ENCODE data around the gene KRTAP5-4. TPM values are rescaled to one million over a fixed set of nuclear protein-coding genes. Genes with fewer than 3 reads are reported as not detected.

Gene KRTAP5-4
- total RNA-seq, 1 experiment from 2014 or later = not detected

- H3K27ac ChIP-seq (ENCODE audit: low read length) = no peak within 1 kb of the TSS
- intact Hi-C loops (cut with micrococcal nuclease; ENCODE audit: unreplicated experiment) (no loop called here), in situ Hi-C loops (cut with HindIII; ENCODE audit: low pct_unique_long_range_greater_than_20kb, low sequenced_read_pairs) (loop anchor here (5.0 kb wide), 1 partner anchor 92 kb away; no protein-coding TSS in a partner anchor)
- ATAC-seq (peak; percentile 47), DNase-seq (ENCODE audit: low read depth, low spot score) (no peak)
- no peak within 1 kb of the TSS for H3K4me3 ChIP-seq (ENCODE audit: low read depth in 2 of 2, low read length in 2 of 2)
- no TSS peak for BruUV-seq (replicated peaks)
- no peaks in the 10 kb centered on the region for H3K36me3 ChIP-seq (ENCODE audit: control insufficient read depth, insufficient read depth, low read length)
- H3K4me1 ChIP-seq (ENCODE audit: control insufficient read depth, insufficient read depth, low read length) = peaks cover 10% of the 10 kb centered on the region; the same call in 1 of the 2 replicates
- TF ChIP-seq POLR2AphosphoS5 (IDR thresholded peaks at IDR 0.05; ENCODE audit: low read depth, low read length) (no peak), CTCF (IDR thresholded peaks at IDR 0.05) (no peak), SIN3A (IDR thresholded peaks at IDR 0.05; ENCODE audit: borderline replicate concordance, insufficient read depth, low read depth, low read length) (no peak), REST (IDR thresholded peaks at IDR 0.05; ENCODE audit: insufficient read depth in 1 of 2, low read depth in 2 of 2, low read length in 1 of 2) (no peak), TCF7L2 (IDR thresholded peaks at IDR 0.05; ENCODE audit: low read depth, low read length) (no peak)
- H3K27me3 ChIP-seq (ENCODE audit: control insufficient read depth, insufficient read depth, low read length) = peaks cover 15% of the 10 kb centered on the region
- ChIA-PET POLR2A (no interaction called here), CTCF (interaction anchor here (0.7 to 1.7 kb wide), 3 partner anchors 33 to 34 kb away, joined by 3 to 8 read pairs (median 6); no protein-coding TSS in a partner anchor)
- H3K9me3 ChIP-seq (ENCODE audit: control insufficient read depth, insufficient read depth, low read depth, low read length) = no peaks in the 10 kb centered on the region
Measured at GRCh38 chr11:1629326-1630185, 7.6 kb upstream of the KRTAP5-4 start, which contains the start of gene KRTAP5-5. KRTAP5-5 (plus strand) TSS chr11:1629775; CDS start chr11:1629841, 66 bp downstream.

GRCh38 chr11:1628506-1629325 is 6.8 kb upstream of the KRTAP5-4 start:
- in situ Hi-C loops (cut with HindIII; ENCODE audit: low pct_unique_long_range_greater_than_20kb, low sequenced_read_pairs) = no loop called here
- no peaks in the 10 kb centered on the region for H3K36me3 ChIP-seq (ENCODE audit: control insufficient read depth, insufficient read depth, low read length)
- H3K9me3 ChIP-seq (ENCODE audit: control insufficient read depth, insufficient read depth, low read depth, low read length) = no peaks in the 10 kb centered on the region
- ChIA-PET CTCF (interaction anchor here (0.6 to 1.0 kb wide), 5 partner anchors 32 to 82 kb away, joined by 3 to 6 read pairs (median 3); no protein-coding TSS in a partner anchor), POLR2A (no interaction called here)
- TF ChIP-seq REST (IDR thresholded peaks at IDR 0.05; ENCODE audit: insufficient read depth in 1 of 2, low read depth in 2 of 2, low read length in 1 of 2) = 0 out of 4 replicates have a peak, but pooled peaks of 1 of the 2 experiments have one; percentile 63
- TF ChIP-seq CTCF (IDR thresholded peaks at IDR 0.05) = peak; percentile 100
- no peak for TF ChIP-seq POLR2AphosphoS5 (IDR thresholded peaks at IDR 0.05; ENCODE audit: low read depth, low read length)
- TF ChIP-seq SIN3A (IDR thresholded peaks at IDR 0.05; ENCODE audit: borderline replicate concordance, insufficient read depth, low read depth, low read length) = no peak
- TF ChIP-seq TCF7L2 (IDR thresholded peaks at IDR 0.05; ENCODE audit: low read depth, low read length) = no peak
- peaks cover 10% of the 10 kb centered on the region; the same call in 1 of the 2 replicates for H3K4me1 ChIP-seq (ENCODE audit: control insufficient read depth, insufficient read depth, low read length)
- BruUV-seq (replicated peaks) = no TSS peak
- H3K4me3 ChIP-seq (ENCODE audit: low read depth in 2 of 2, low read length in 2 of 2) = no peak overlapping the region
- H3K27ac ChIP-seq (ENCODE audit: low read length) = no peak overlapping the region
- intact Hi-C loops (cut with micrococcal nuclease; ENCODE audit: unreplicated experiment) = no loop called here
- DNase-seq (ENCODE audit: low read depth, low spot score) (no peak), ATAC-seq (peak; percentile 94)
- H3K27me3 ChIP-seq (ENCODE audit: control insufficient read depth, insufficient read depth, low read length) = peaks cover 17% of the 10 kb centered on the region
